ENCODE results near the gene MSI2.

MSI2 gene

GRCh38 chr17:57587193-57587969 lies 331.1 kb downstream of the MSI2 start:
- DNase-seq (ENCODE audit: low read depth in 1 of 2, low spot score in 1 of 2), result no peak

DNA sequence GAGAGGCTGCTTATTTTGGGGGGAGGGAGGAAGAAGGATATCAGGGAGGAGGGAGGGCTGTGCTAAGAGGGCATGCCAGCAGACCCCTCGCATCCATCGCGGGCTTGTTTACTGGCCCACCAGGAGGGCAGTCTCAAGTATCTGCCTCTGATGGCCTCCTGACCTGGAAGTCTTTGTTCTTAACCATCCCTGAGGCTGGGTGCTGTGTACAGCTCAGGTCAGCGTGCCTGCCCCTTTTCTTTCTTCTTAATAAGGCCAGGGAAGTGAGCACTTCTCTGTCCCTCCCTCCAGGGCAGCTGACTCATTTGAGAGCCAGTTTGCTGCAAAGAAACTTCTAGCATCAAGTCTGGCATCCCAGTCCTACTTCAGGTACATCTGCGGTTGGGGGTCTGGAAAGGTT lies 331.8 kb downstream of the MSI2 start:
- DNase-seq (ENCODE audit: low read depth in 1 of 2, low spot score in 1 of 2), result no peak

DNA sequence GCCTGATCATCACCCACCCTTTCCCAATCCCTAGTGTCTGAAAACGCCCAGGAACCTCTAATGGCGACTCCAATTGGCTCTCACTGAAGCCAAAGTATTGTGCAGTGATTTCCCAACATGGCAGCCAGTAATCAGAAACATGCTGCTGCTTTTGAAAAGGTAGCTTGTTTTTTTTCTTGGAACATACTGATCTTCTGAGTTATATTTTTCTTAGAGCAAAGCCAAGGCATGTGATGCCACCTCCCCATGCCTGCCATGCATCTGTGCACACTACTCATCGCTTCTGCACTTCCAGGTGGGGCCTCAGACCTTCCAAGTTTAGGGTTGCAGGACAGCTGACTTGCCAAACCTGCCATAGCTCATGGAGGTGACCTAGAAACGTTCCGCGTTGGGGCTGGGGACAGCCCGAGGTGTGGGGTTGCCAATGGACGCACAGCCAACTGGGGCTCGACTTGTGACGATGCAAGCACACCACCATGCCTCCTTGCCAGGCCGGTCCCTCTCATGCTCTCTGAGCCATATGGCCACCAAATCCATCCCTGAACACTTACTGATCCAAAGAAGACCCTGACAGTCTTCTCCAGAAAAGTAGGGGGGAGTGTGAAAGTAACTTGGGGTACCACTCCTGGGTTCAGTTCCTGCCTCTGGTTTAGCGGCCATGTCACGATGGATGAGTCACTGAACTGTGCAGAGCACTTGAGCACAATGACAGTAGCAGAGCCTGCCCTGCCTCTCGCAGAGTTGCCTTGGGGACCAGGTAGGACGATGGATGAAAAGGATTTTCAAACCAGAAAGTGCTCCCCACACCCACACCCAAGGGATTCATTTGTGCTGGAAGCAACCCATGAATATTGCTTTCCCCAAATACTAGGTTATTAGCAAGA lies 333.1 kb downstream of the MSI2 start:
- no peak for DNase-seq (ENCODE audit: low read depth in 1 of 2, low spot score in 1 of 2)

GRCh38 chr17:57593739-57594462 lies 337.6 kb downstream of the MSI2 start:
- DNase-seq (ENCODE audit: low read depth in 1 of 2, low spot score in 1 of 2), result no peak

DNA sequence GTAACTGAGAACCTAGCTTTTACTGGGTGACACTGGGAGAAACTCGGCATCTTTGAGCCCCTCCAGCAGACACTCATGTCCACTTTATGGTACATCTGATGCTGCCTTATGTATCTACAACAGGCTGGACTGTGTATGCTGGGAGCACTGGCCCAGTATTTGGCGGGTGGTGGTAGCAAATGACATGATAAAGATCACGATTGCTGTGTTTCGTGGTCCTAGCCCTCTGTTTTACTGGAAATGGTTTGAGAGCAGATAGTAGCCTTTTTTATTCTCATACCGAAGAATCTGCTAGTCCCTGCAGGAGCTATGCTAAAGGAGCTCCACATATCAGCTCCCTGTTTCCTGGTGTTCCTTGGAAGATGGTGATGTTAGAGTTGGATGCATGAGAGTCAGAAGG lies 338.4 kb downstream of the MSI2 start:
- no peak for DNase-seq (ENCODE audit: low read depth in 1 of 2, low spot score in 1 of 2)

DNA sequence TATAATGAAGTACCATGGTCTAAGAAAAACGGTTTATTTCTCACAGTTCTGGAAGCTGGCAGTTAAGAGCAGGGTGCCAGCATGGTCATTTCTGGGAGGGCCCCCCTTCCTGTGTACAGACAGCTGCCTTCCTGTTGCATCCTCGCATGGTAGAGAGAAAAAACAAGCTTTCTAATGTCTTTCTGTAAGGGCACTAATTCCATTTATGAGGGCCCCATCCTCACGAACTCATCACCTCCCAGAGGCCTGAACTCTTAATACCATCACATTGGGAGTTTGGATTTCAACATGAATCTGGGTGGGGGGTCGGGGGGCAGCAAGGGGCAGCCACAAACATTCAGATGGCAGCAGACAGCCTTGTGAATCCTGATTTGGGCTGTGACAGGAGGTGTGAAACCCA lies 339.1 kb downstream of the MSI2 start:
- no peak for DNase-seq (ENCODE audit: low read depth in 1 of 2, low spot score in 1 of 2)

GRCh38 chr17:57595947-57596695 lies 339.8 kb downstream of the MSI2 start:
- DNase-seq (ENCODE audit: low read depth in 1 of 2, low spot score in 1 of 2), result no peak

GRCh38 chr17:57597101-57597500 lies 340.8 kb downstream of the MSI2 start:
- no peak for DNase-seq (ENCODE audit: low read depth in 1 of 2, low spot score in 1 of 2)

- DNase-seq (ENCODE audit: low read depth in 1 of 2, low spot score in 1 of 2), result no peak
These were observed 341.5 kb downstream of the MSI2 start for GRCh38 chr17:57597531-57598453.

GRCh38 chr17:57599271-57600045 lies 343.1 kb downstream of the MSI2 start:
- no peak for DNase-seq (ENCODE audit: low read depth in 1 of 2, low spot score in 1 of 2)

- DNase-seq (ENCODE audit: low read depth in 1 of 2, low spot score in 1 of 2), result peak in 1 of 2 donors; percentile 12
These were observed 343.8 kb downstream of the MSI2 start for GRCh38 chr17:57600074-57600473.

DNA sequence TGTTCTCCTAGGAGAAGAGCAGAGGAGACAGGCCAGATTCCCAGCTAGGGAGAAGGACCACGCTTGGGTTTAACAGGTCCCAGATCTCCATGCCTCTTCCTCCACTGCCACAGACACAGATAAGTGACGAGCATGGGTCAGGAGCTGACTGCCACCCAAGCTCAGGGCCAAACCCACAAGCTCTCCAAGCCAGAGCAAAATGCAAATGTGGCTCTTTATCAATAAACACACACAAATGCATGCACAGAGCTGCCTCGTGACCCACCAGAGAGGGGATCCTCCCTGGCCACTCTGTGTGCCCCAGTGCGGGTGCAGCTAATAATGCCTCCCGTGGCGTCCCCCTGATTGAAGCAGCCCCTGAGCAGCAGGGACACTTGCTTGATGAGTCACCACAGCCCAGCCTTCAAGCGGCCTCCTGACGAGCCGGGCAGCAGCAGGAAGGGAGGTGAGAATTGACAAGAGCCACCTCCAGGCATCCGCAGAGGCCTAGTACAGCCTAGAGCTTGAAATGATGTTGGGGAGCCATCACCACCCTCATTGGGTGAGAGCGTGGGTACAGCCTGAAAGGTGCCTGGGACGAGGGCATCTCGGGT lies 344.9 kb downstream of the MSI2 start:
- no peak for DNase-seq (ENCODE audit: low read depth in 1 of 2, low spot score in 1 of 2)

DNA sequence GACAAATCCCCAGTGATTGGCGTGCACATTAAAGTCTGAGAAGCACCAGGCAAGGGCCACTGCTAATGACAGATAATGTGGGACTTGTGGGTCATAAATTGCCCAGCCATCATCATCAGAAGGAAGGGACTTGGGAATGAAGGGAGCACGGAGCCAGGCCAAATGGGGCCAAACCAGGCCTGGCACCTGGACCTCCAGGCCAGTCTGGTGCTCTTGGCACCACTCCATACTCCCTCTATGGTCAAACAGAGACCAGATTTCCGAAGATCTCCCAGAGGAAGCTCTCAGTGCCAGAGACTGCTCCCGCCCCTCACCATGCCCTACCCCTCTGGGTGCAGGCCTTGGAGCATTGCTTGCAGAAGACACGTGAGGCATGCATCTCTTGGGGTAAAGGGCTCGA lies 346.6 kb downstream of the MSI2 start:
- no peak for DNase-seq (ENCODE audit: low read depth in 1 of 2, low spot score in 1 of 2)

- no peak for DNase-seq (ENCODE audit: low read depth in 1 of 2, low spot score in 1 of 2)
These were observed 347.2 kb downstream of the MSI2 start for GRCh38 chr17:57603546-57603945.

DNA sequence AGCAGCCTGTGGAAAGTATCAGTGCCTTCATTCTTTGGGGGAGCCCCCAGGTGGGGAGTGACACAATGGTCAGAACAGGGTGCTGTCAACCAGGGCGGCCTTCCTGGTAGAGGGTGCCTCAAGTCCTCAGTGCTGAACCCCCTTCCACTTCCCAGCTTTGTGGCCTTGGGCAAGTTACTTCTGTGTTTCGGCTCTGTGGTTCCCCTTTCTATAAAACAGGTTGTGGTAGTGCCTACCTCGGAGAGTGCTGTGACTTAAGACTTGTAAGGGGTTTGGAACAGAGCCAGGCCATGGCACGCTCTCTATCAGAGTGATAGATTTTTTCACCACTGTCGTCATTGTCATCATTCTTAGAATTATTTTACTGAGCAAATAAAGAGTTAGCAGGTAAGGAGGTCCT lies 347.7 kb downstream of the MSI2 start:
- peak in 1 of 2 donors; percentile 28 for DNase-seq (ENCODE audit: low read depth in 1 of 2, low spot score in 1 of 2)

- no peak for DNase-seq (ENCODE audit: low read depth in 1 of 2, low spot score in 1 of 2)
These were observed 348.7 kb downstream of the MSI2 start for GRCh38 chr17:57604771-57605674.

DNA sequence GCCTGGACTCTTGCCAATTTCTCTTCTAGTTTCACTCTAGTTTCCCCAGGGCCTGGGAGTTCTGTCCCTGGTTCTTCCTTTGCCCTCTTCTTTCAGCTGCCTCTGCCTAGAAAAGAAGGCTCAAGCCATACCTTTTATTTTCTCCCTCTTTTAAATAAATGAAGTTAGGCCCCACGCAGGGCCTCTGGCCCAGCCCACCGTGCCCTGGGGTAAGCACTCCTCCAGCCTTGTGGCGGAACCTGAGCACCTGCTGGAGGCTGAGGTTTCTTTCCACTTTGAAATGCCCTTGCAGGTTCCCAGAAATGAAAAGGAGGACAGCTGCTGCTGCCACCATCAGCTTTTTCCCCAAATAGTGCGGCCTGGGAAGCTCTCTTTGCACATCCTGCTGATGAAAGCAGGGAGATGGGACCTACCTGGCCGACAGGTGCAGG lies 349.4 kb downstream of the MSI2 start:
- DNase-seq (ENCODE audit: low read depth in 1 of 2, low spot score in 1 of 2), result no peak

All from stimulated activated CD4-positive, alpha-beta T cell treated with anti-CD3 and anti-CD28 coated beads, Interleukin-15, amount 100 ng/mL, for 1 hour (primary cell).